GM21381 (cell line): ENCODE data around the gene PLEKHA7.
"Not testable (repeated sequence)": the region's sequence is repeated elsewhere in the genome, so short reads cannot be mapped to it uniquely, and the experiment has no call there.

Experiments
- ATAC-seq: cut with Tn5 transposase; IDR thresholded peaks from one replicate; pipeline ENCODE4 v1.9.1; 2021; ENCODE audit warnings: mild to moderate bottlenecking, moderate library complexity; ENCODE audit not compliant: unreplicated experiment

Gene PLEKHA7

GRCh38 chr11:16977994-16978315, 36.3 kb downstream of the PLEKHA7 start:
- ATAC-seq, result no peak

GRCh38 chr11:16977136-16977993, 36.8 kb downstream of the PLEKHA7 start:
- no peak for ATAC-seq

- ATAC-seq, result no peak
Measured at GRCh38 chr11:16976379-16976778, 37.8 kb downstream of the PLEKHA7 start.

GRCh38 chr11:16975906-16976305, 38.3 kb downstream of the PLEKHA7 start:
- ATAC-seq, result no peak

- no peak for ATAC-seq
Measured at GRCh38 chr11:16973338-16973964, 40.8 kb downstream of the PLEKHA7 start.

GRCh38 chr11:16969010-16969999, 44.9 kb downstream of the PLEKHA7 start:
- ATAC-seq, result no peak

- ATAC-seq, result no peak
Measured at GRCh38 chr11:16968196-16968595, 46.0 kb downstream of the PLEKHA7 start.

GRCh38 chr11:16966930-16967671, 47.1 kb downstream of the PLEKHA7 start:
- no peak for ATAC-seq

- no peak for ATAC-seq
Measured at GRCh38 chr11:16964501-16964900, 49.7 kb downstream of the PLEKHA7 start.

GRCh38 chr11:16963316-16963876, 50.8 kb downstream of the PLEKHA7 start:
- no peak for ATAC-seq

GRCh38 chr11:16962589-16962988, 51.6 kb downstream of the PLEKHA7 start:
- ATAC-seq, result not testable (repeated sequence)

GRCh38 chr11:16962146-16962545, 52.1 kb downstream of the PLEKHA7 start:
- no peak for ATAC-seq

GRCh38 chr11:16960250-16960649, 54.0 kb downstream of the PLEKHA7 start:
- no peak for ATAC-seq

GRCh38 chr11:16959602-16960001, 54.6 kb downstream of the PLEKHA7 start:
- no peak for ATAC-seq

- ATAC-seq, result no peak
Measured at GRCh38 chr11:16958833-16959232, 55.4 kb downstream of the PLEKHA7 start.

GRCh38 chr11:16956538-16957153, 57.6 kb downstream of the PLEKHA7 start:
- no peak for ATAC-seq

GRCh38 chr11:16953663-16954062, 60.6 kb downstream of the PLEKHA7 start:
- ATAC-seq, result no peak

GRCh38 chr11:16946477-16947282, 67.5 kb downstream of the PLEKHA7 start:
- peak; percentile 57 for ATAC-seq
